ENCODE results near the gene ZNF664. TPM values are rescaled to one million over a fixed set of nuclear protein-coding genes. Genes with fewer than 3 reads are reported as not detected.

The ZNF664 gene
- total RNA-seq, 3 donors from 2014 or later: 101 to 132 (median 101) TPM

DNA sequence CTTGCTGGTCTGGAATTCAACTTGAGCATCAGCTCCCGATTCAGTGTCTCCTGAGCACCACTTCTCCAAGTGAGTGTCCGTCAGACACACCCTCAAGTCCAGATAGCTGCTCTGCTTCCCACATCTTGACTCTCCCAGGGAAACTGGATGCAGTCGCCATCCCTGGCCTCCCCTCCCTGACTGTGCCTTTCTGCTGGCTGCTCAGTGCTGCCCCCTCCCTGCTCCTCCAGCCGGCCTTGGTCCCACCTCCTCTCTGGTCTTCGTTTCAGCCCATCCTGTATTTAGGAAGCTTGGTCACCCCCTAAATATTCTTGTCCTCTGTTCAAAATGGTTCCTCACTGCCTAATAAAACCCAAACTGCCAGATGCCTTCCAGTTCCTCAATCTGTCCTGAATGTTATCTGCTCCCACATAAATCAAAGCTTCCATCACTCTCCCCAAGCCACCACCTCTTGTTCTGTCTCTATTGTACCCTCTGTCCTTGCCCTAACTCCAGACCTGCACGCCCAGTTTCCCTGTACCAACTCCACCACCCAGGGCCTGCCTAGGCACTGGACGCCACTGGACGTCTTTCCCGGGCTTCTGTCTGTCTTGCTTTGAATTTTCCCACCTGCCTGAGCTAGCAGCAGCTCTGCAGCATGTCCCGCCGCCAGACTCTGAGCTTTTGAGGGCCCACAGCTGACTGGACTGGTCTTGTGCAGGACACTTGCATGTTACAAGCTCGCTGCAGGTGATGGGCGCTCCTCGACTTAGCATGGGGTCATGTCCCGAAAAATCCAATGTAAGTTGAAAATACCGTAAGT is 34.1 kb upstream of the ZNF664 start:
- Histone ChIP-seq H3K36me3 (ENCODE audit: low read depth) (no peaks in the 10 kb centered on the region), H3K4me1 (ENCODE audit: low read depth) (no peaks in the 10 kb centered on the region), H3K9me3 (peaks cover 2% of the 10 kb centered on the region), H3K4me3 (no peak overlapping the region)
- intact Hi-C loops (cut with DNase I, micrococcal nuclease): no loop called here
- no peak for ATAC-seq
- TF ChIP-seq CTCF (IDR thresholded peaks at IDR 0.05): no peak
- no peak for DNase-seq

GRCh38 chr12:123939716-123940626 is 33.0 kb upstream of the ZNF664 start:
- Histone ChIP-seq H3K9me3 (peaks cover 2% of the 10 kb centered on the region), H3K36me3 (ENCODE audit: low read depth) (no peaks in the 10 kb centered on the region), H3K4me1 (ENCODE audit: low read depth) (no peaks in the 10 kb centered on the region), H3K4me3 (no peak overlapping the region)
- DNase-seq: no peak
- no peak for ATAC-seq
- no peak for TF ChIP-seq CTCF (IDR thresholded peaks at IDR 0.05)
- intact Hi-C loops (cut with DNase I, micrococcal nuclease): no loop called here

- TF ChIP-seq CTCF (IDR thresholded peaks at IDR 0.05): no peak
- DNase-seq (no peak), ATAC-seq (no peak)
- Histone ChIP-seq H3K4me3 (no peak overlapping the region), H3K9me3 (peaks cover 2% of the 10 kb centered on the region), H3K4me1 (ENCODE audit: low read depth) (no peaks in the 10 kb centered on the region), H3K36me3 (ENCODE audit: low read depth) (no peaks in the 10 kb centered on the region)
- intact Hi-C loops (cut with DNase I, micrococcal nuclease): no loop called here
These were observed 32.4 kb upstream of the ZNF664 start for GRCh38 chr12:123940627-123940966.

- no peaks in the 10 kb centered on the region for H3K36me3 ChIP-seq (ENCODE audit: low read depth)
These were observed 32.0 kb upstream of the ZNF664 start for GRCh38 chr12:123941000-123941399.

More at GRCh38 chr12:123941000-123941399, 32.0 kb upstream of the ZNF664 start:
- DNase-seq: no peak
- Histone ChIP-seq H3K9me3 (peaks cover 2% of the 10 kb centered on the region), H3K4me1 (ENCODE audit: low read depth) (no peaks in the 10 kb centered on the region), H3K4me3 (no peak overlapping the region)
- intact Hi-C loops (cut with DNase I, micrococcal nuclease): no loop called here
- no peak for TF ChIP-seq CTCF (IDR thresholded peaks at IDR 0.05)
- ATAC-seq: no peak
